ENCODE data around the gene RAD23B.

The RAD23B gene

DNA sequence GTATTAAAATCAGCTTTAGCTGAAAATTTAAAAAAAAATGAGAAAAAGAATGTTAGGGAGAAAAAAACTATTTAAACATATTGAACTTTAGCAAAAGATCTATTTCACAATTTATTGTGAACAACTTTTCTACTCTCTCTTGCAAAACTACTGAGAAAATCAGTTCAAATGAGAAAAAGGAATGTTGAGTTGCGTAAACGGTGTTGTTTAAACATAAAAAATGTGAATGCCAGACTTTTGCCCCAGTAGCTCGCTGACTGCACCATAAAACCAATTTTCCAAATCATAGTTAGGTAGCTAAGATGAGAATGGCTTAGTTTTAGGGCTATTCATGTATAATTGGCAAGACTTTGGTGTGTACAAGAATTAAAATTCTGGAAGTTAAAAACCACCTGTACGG, 13.4 kb upstream of the RAD23B start:
- no peak for DNase-seq

DNA sequence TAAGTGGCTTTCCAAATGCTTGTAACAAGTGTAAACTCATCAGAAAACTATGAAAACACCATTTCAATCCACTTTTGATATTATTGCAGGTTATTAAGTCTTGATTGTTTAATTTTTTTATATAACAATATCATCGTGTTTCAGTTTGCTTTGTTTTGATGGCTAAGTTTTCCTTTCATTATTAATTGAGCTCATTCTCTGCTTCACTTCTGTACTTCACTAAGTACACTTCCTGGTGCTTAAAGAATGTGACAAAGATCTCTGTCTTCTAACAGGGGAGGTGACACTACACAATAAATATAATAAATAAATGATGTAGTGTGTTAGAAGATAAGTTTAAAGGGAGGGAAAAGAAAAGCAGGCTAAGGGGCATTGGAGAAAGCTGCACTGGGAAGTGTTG, 13.0 kb upstream of the RAD23B start:
- no peak for DNase-seq

DNA sequence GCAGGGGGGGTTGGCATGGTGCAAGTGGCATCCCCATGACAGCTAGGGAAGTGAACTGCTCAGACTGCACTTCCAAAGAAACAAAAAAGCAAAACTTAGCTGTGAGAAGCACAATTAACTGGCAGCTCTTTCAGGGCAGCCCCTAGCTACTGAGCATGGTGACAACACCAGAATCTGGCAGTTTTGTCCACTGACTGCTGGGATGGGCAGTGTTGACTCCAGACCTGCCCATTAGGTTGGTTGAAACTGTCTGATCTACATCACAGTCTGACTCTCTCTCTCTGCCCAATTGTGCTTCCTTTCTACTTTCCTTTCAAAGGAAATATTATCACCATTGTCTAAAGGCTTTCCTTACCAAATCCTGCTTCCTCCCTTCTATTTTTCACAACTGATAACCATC, 12.5 kb upstream of the RAD23B start:
- no peak for DNase-seq

DNA sequence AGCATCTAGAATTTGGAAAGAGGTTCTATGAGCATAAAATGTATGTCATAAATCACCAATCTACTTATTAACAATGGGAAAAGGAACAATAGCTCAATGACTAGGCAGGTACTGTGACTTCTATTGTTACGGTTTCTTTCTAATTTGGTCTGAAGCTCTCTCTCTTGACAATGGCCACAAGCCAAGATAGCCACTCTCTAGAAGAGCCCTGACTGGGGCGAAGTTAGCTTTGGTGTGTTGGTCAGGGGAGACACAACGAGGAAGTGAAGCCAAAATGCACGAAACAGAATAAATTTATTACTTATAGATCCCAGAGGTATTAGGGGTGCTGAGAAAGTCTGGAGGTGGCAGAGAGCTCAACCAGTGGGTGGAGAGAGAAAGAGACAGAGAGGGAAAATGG, 9.4 kb upstream of the RAD23B start:
- DNase-seq: no peak

DNA sequence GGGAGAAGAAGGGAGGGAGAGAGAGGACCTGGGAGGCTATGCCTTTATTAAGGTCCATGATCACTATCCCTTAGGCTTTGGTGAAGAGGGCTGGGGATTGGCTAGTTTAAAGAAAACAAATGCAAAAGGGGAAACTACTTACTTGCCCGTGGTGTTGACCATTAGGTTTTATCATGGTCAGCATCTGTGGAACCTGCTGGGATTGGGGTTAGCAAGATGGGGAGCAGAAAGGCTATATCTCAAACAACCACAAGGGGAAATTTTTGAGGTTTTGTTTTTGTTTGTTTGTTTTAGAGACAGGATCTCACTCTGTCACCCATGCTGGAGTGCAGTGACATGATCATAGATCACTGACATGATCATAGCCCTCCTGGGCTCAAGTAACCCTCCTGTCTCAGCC, 9.0 kb upstream of the RAD23B start:
- no peak for DNase-seq

DNA sequence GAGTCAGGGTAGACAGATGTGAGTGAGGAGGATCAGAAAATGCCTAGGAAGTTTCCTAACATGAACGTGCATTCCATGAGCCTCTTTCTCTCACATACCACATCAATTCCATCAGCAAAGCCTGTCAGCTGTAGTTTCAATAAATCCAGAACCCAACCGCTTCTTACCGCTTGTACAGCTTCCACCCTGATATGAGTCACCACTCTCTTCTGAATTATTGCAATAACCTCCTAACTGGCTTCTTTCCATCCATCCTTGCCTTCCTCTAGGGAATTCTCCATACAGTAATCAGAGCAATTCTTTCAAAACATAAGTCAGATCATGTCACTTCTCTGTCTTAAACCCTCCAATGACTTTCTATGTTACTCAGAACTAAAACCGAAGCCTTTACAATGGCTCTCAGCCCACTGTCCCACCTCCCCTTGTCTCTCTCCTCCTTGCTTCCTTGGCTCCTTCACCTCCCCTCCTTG, 8.1 kb upstream of the RAD23B start:
- no peak for DNase-seq

DNA sequence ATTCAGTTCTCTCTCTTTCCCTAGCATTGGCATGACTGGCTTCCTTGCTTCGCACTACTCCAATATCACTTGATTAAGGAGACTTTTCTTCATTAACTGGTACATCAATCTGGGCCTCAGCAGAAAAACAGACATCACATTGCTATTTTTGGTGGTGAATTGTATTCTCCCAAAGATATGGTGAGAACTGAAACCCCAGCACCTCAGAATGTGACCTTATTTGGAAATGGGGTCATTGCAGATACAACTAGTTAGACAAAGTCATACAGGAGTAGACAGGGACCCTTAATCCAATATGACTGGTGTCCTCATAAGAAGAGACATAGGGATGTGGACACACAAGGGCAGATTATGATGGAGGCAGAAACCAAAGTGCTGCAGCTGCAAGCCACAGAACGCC, 7.5 kb upstream of the RAD23B start:
- no peak for DNase-seq

DNA sequence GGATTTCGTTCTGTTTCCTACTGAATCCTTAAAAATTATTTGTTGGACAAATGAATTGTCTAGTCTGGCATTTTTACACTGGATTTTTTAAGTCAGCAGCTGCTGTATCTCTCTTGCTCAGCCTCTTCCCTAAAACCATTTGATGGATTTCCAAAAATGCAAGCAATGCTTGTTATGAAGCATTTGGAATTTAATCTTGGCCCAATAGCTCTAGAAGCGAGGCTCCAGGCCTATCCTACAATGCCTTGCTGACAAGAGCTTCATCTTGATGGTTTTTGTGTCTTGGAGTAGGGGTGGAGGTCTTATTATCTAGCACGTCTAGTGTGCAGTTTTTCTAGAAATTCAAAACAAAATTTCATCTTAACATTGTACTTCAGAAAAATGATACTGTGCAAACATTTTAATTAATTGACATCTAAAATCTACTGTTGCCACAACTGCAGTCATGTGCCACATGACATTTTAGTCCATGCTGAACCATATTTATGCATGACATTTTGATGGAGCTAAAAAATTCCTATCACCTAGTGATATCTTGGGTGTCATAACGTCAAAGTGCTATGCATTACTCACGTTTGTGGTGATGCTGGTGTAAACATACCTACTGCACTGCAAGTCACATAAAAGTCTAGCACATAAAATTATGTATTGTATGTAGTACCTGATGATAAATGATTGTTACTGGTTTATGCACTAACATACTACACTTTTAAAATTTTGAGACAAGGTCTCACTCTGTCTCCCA, 5.9 kb upstream of the RAD23B start:
- no peak for DNase-seq

DNA sequence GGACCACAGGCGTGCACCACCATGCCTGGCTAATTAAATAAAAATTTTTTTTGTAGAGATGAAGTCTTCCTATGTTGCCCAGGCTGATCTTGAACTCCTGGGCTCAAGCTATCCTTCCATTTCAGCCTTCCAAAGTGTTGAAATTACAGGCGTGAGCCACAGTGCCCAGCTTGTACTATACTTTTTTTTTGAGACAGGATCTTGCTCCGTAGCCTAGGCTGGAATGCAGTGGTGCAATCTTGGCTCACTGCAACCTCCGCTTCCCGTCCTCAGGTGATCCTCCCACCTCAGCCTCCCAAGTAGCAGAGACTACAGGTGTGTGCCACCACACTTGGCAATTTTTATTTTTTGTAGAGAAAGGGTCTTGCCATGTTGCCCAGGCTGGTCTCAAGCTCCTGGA, 5.3 kb upstream of the RAD23B start:
- no peak for DNase-seq

DNA sequence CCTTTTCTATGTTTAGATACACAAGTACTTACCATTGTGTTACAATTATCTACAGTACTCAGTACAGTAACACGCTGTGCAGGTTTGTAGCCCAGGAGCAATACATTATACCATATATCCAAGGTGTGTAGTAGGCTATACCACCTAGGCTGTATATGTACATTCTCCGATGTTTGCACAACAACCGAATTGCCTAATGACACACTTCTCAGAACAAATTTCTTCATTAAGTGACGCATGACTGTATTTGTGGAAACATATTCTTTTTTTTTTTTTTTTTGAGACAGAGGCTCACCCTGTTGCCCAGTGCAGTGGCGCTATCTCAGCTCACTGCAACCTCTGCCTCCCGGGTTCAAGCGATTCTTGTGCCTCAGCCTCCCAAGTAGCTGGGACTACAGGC, 4.0 kb upstream of the RAD23B start:
- DNase-seq: no peak

DNA sequence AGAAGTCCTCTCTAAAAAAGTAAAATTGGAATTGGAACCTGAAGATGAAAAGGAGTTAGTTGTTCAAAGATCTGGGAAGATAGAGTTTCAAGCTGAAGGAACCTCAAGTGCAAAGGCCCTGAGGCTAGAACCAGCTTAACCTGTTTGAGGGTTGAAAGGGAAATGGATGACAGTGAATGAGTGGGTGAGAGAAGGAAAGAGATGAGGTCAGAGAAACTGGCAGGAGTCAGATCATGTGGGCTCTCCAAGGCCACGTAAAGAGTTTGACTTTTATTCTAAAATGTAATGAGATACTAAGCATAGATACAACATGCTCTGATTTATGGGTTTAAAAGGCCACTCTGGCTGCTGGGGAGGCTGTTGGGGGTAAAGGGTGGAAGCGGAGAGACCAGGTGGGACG, 2.5 kb upstream of the RAD23B start:
- DNase-seq: no peak

DNA sequence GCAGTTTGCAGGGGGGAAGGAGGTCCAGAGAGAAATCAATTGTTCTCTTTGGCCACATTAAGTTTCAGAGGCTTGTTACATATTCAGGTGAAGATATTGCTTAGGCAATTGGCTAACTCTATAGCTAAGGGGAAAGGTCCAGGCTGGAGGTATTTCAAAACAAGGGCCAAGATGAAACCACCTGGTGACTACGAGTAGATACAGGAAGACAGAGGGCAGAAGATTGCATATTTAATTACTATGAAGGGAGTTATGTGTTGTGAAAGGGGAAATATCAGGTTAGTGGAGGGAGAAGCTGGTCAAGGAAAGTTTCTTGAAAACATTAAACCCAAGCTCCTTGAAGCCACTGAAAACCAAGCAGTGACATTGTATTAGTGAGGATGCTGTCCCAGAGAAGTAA, 1.9 kb upstream of the RAD23B start:
- no peak for DNase-seq

DNA sequence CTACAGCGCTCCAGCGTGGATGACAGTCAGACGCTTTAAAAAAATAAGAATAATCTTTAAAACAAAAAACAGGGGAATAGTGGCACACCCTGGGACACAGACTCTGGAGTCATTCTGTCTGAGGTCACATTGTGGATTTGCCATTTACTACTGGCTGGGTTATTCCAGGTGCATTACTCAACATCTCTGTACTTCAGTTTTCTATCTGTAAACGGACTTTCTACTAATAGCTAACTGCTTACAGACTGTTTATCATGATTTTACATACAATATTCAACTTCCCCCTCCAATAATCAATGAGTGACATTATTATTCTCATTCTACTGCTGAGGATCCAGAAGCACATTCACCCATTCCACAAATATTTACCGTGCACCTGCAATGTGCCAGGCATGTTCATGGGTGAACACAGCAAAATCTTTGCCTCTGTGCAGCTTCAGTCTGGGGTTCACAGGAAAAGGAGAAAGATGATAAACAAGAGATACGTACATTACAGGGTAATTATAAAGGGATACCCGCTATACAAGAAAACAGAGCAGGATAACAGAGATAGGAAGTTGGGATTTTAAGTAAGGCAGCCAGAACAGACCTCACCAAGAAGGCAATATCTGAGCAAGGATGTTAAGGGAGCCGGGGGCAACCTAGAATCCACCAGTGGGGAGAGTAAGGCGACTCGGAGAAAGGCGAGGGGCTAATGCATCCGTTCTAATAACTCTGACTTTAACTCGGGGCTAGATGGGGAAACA, 984 bp upstream of the RAD23B start:
- DNase-seq: no peak

DNA sequence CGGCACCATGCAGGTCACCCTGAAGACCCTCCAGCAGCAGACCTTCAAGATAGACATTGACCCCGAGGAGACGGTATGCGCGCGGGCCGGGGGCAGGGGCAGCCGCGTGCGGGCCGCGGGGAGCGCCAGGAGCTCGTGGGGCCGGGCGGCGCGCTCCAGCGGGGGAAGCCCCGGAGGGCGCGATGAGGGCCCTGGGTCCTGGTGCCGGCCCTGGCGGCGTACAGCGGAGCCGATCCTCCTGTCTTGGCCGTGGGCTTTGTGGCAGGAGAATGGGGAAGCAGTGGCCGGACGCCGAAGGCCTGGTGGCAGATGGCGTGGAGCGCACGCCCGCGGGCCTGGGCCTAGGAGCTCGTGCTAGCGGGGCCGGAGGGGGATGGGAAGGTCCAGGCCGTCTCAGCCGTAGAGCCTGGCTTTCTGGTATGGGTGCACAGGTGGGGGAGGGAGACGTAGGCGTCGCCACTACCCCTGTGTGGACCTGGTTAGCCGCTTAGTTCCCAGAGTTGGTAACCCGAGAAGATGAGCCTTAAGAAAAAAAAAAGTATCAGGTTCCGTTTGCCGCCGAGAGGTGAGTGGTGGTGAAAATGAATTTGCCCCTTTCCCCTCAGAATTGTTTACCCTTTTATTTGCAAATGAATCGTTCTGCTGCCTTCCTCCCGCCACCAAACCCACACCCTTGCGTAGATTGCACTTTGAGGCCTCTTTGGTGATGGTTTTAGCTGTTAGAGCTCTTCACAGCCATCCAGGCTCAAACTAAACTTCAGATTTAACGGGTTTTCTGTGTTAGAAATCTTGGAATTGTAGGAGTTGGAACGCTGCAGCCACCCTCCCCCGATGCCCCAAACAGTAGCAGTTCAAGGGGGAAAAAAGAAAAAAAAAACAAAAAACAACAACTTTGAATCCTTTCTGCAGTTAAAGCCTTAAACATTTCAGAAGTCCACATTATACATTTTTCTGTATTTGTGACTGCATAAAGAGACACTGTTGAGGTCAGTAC, 841 bp downstream of the RAD23B start:
- peak; percentile 48 for DNase-seq

DNA sequence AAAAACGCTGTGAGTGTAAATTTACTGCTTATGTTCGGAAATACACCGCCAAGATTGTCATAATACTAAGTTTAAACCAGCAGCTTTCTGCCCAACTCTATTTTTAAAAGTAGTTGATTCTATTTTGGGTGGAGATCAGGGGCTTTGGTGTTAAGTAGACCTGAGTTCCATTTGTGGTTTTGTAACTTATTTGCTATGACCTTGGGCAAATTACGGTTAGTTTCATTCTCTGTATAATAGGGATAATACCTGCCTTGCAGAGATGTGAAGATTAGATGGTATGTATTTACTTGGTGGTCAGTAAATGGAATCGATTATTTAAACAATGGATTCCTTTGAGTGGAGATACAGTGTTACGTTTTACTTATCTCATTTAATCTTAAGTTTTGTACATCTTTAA, 1.6 kb downstream of the RAD23B start:
- no peak for DNase-seq

DNA sequence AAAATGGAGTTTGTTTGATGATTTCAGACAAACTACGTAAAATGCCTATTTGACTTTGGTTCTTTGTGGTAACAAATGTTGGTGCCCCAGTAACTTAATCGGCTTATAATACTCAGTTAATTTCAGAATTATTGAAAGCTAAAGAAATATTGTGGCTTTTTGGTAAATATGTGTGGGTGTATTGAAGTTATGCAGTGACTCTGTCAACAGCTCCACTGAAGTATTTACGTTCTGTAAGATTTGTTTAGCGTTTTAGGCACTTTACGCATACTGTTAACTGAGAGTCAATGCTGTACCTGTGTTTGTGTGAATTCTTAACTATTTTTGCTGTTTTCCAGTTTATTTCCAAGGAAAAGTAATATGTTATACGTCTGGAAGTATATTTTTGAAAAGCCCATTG, 2.2 kb downstream of the RAD23B start:
- no peak for DNase-seq

DNA sequence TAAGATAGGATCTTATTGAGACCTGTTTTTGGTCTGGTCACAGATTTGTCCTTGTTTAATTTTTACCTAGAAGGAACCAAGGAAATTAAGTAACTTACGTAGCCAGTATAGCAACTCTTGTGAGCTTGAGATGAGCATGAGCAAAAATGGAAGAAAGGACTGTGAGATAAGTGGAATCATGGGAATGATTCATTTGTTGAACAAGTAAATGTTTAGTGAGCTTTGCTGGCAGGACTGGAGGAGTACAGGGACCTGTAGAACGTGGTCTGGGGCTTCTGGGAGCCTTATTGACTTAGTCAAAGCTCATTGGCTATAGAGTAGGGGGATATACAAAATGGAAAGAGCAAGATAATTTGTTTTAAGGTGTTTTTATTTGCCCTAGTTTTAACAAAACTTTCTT, 3.0 kb downstream of the RAD23B start:
- DNase-seq: no peak

DNA sequence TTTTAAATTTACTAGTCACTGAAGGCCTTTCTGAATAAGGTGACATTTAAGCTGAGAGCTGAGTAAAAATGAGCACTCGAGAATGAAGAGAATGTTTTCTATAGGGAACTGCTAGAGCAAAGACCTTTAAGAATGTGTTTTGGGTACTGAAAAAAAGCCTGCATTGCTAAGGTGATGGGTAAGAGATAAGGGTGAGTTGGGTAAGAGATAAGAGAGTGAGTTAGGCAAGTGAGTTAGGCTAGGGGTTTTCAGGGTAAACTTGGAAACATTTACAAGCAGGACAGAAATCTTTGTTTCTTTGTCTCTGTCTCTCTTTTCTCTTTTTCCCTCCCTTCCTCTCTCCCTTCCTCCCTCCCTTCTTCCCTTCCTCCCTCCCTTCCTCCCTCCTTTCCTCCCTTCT, 5.6 kb downstream of the RAD23B start:
- no peak for DNase-seq

DNA sequence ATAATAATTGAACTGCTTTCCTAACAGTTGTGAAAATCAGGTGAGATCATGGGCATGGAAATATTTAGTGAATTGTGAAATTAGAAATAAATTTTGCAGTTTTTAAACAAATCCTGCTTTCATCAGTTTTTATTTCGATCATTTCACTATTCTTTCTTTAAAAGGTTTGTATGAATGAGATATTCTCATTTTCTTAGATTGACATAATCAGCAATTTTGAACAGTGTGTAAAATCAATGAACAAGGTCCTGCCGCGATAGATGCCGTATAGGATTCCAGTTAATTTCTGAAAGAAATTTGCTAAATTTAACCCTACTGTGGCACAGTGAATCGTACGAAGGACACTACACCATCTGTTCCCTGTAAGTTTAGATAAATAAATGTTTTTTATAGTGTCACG, 7.5 kb downstream of the RAD23B start:
- DNase-seq: no peak

DNA sequence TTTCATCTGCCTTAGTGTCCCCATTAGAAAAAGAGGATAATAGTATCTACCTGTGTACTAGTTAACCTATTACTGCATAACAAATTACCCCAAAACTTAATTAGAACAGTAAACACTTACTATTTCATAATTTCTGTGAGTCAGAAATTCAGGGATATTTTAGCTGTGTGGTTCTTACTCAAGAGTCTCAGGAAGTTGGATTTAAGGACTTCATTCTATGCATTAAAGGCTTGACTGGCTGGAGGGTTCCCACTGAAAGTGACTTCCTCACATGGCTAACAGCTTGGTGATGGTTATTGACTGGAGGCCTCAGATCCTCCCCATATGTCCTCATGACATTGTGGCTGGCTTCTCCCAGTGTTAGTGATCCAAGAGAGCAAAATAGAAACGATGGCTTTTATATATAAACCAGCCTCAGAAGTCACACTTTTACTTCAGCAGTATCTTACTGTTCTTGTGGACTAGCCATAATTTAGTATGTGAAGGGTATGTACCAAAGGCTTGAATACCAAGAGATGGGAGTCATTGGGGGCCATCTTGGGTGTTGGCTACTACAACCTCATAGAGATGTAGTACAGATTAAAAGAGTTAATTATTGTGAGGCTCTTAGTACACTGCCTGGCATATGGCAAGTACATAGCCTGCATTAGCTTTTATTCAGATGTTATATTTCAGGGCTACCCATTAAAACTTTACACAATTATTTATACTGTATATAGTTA, 9.9 kb downstream of the RAD23B start:
- DNase-seq: no peak

DNA sequence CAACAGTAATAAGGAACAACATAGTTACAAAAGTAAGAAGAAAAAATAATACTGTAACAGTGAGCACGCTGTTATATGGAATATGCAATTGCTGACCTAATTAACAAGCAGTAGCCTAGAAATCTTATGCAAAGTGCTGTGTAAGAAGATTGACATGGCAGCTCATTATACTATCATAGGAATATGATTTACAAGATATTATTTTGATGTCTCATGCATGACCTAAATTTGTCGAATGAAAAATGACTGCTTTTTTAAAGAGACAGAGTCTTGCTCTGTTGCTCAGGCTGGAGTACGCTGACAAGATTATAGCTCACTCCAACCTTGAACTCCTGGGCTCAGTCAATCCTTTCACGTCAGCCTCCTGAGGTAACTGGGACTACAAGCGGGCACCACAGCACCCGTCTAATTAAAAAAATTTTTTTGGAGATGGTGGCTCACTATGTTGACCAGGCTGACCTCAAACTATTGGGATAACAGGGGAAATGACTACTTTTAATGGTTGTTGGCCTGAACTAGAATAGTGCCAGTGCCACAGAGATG, 10.5 kb downstream of the RAD23B start:
- no peak for DNase-seq

DNA sequence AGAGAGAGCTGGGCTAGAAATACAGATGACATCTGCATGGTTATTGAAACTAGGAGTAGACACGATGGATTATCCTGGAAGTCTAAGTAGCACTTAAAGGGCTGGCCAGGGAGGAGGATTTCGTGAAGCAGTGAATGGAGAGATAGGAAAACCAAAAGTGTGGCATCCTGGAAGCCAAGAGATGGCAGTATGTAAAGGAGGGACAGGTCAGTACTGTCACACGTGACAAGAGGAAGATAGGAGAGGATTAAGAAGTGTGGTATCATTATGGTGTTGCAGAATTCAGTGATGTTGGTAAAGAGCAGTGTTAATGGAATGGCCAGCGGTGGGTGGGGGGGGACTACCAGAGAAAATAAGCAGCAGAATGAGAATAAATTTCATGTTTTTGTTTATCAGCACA, 11.7 kb downstream of the RAD23B start:
- no peak for DNase-seq

DNA sequence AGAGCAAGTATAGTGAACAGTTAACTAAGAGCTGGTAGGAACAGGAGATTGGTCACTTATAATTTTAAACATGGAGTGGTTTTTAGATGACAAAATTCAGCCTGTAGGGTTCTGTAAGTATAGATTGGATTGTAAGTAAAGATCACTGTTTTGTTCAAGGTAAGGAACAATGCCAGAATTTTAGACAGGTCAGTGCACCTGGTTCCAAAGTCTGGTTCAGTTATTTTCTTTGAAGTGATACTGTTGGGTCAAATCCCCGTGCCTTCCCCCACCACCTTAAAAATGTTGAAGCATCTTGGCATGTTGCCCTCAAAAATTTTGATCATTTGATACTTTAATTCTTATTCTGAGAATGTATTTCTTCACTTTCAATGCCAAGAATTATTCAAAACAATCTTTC, 12.9 kb downstream of the RAD23B start:
- no peak for DNase-seq

All from GDM1 (cell line).